22Rv1 (cell line): ENCODE data around the gene UBAC1.

Experiments used
- ZFX ChIP-seq: fragments of 450-650 bp; IDR thresholded peaks from 2 replicates; pipeline ENCODE4 v1.6.1; 2017; ENCODE audit warnings: antibody characterized with exemption, borderline replicate concordance
- TF ChIP-seq, protein P1 (sequence below): fragments of 450-650 bp; IDR thresholded peaks from 2 replicates; pipeline ENCODE4 v1.5.1; 2017; ENCODE audit warnings: mild to moderate bottlenecking

- TF ChIP-seq, protein P1, sequence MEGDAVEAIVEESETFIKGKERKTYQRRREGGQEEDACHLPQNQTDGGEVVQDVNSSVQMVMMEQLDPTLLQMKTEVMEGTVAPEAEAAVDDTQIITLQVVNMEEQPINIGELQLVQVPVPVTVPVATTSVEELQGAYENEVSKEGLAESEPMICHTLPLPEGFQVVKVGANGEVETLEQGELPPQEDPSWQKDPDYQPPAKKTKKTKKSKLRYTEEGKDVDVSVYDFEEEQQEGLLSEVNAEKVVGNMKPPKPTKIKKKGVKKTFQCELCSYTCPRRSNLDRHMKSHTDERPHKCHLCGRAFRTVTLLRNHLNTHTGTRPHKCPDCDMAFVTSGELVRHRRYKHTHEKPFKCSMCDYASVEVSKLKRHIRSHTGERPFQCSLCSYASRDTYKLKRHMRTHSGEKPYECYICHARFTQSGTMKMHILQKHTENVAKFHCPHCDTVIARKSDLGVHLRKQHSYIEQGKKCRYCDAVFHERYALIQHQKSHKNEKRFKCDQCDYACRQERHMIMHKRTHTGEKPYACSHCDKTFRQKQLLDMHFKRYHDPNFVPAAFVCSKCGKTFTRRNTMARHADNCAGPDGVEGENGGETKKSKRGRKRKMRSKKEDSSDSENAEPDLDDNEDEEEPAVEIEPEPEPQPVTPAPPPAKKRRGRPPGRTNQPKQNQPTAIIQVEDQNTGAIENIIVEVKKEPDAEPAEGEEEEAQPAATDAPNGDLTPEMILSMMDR: no peak
- TF ChIP-seq ZFX: no peak
Measured at GRCh38 chr9:135971892-135972291, 10.7 kb upstream of the UBAC1 start.
